Peyer's patch (tissue), 4 donors: Measurements from ENCODE around the gene SPATA33.
A peak's percentile ranks its signal among the peaks of the same experiment; 100 is the strongest.

ENCODE experiments used
- POLR2A ChIP-seq, 2 donors: fragments of 450-650 bp; IDR thresholded peaks; one replicate each; pipeline ENCODE4 v1.5.1; 2017; ENCODE audit warnings: antibody characterized with exemption in 2 of 2, mild to moderate bottlenecking in 2 of 2, moderate library complexity in 2 of 2
- TF ChIP-seq, protein P1 (sequence below), 6 experiments: fragments of 450-650 bp in 4 of 6; fragments of 200-600 bp in 2 of 6; sonication (generic) in 1 of 6; IDR thresholded peaks; one replicate each; pipeline ENCODE4 v1.5.1; 2017 to 2019; ENCODE audit warnings: antibody characterized with exemption in 6 of 6, mild to moderate bottlenecking in 3 of 6, moderate library complexity in 1 of 6

DNA sequence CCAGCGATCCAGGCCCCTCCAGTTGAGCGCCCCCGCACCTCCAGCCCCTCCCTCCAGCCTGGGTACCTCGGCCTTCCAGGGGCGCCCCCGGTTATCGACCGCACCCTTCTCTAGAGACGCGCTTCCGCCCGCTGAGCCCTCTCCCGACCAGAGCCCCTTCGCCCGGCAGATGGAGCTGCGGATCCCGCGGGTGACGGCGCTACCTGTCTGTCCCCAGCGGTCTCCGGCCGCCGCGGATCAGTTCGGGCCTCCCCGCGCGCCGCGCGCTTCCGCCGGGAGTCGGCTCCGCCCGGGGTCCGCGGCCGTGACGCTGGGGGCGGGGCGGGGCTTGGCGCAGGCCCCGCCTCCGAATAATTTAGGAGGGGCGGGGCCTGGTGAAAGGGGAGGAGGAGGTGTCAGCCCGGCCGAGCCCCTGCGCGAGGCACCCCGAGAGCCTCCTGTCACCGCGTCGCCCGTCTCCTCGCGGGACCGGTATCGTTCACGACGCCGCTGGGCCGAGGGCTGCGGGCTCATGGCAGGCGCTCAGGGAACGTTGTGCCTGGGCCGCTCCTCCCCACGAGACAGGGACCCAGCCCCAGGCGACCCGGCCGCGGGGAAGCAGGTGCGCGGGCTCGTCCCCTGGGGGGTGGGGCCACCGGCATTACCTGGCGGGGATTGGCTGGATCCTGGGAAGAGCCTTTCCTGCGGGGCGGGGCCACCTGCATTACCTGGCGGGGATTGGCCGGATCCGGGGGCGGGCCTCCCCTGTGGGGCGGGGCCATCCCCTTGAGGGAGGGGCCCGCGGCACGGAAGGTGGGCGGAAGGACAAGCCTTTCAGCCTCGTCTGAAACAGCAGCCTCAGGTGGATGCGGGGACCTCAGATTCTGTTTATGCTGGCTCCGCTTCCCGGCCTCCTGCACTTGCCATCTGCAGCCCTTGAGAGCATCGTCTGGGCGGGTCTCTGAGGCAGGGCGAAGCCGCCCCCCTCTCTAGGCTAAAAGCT lies 44.1 kb downstream of the SPATA33 start, which contains the start of gene SPATA2L:
- peak; percentile 86 to 87 for TF ChIP-seq POLR2A (IDR thresholded peaks at IDR 0.05)
- TF ChIP-seq, protein P1, sequence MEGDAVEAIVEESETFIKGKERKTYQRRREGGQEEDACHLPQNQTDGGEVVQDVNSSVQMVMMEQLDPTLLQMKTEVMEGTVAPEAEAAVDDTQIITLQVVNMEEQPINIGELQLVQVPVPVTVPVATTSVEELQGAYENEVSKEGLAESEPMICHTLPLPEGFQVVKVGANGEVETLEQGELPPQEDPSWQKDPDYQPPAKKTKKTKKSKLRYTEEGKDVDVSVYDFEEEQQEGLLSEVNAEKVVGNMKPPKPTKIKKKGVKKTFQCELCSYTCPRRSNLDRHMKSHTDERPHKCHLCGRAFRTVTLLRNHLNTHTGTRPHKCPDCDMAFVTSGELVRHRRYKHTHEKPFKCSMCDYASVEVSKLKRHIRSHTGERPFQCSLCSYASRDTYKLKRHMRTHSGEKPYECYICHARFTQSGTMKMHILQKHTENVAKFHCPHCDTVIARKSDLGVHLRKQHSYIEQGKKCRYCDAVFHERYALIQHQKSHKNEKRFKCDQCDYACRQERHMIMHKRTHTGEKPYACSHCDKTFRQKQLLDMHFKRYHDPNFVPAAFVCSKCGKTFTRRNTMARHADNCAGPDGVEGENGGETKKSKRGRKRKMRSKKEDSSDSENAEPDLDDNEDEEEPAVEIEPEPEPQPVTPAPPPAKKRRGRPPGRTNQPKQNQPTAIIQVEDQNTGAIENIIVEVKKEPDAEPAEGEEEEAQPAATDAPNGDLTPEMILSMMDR (IDR thresholded peaks at IDR 0.05), result peak in 5 of 6 experiments; percentile 17 to 51 (median 38)
